SU-DHL-6 (cell line): ENCODE measurements around the gene EIF5.

Experiments
- EZH2phosphoT487 ChIP-seq: fragments of 200-600 bp; sonication (generic), shearing (Covaris generic); conservative IDR thresholded peaks from 2 replicates; pipeline ENCODE4 v1.6.1; 2018; ENCODE audit warnings: mild to moderate bottlenecking, antibody characterized with exemption, low read length, moderate library complexity, mixed read lengths
- TF ChIP-seq, protein P1 (sequence below): fragments of 200-600 bp; sonication (generic); IDR thresholded peaks from one replicate; pipeline ENCODE4 v1.5.1; 2017; ENCODE audit warnings: antibody characterized with exemption, mild to moderate bottlenecking, low read length, moderate library complexity; ENCODE audit not compliant: insufficient read depth, poor library complexity, severe bottlenecking

DNA sequence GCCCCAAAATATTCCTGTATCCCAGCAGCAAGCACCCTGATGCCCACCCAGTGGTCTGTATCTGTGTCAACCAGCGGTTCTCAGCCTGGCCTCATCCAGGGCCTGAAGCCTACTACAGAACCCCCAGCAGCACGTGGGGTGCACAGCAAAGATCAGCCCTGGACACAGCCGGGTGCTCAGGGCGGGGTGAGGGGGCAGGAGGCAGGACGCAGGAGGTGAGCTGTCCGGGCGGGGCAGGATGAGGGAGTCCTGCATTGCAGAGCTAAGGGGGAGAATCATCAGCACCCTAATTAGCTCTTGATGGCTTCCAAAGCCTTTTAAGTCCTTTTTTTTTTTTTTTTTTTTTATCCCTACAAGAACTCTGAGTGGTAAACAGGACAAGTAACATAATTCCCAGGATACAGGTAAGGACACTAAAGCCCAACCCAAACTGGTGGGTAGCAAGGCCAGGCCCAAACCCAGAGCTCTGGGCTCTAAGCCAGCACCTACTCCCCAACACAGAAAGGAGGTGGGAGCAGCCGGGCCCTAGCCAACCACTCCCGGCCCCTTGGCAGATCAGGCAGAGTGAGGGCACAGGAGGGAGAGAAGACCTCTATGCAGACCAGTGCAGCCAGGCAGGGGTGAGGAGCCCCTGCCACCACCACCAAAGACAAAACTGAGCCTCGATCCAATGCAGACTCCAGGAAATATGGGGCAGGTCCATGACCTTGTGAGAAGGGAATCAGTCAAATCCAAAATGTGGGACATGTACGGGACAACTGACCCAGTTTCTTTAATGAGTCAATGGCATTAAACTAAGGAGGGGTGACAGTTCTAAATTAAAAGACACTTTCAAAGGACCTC, 32.3 kb upstream of the EIF5 start:
- TF ChIP-seq, protein P1, sequence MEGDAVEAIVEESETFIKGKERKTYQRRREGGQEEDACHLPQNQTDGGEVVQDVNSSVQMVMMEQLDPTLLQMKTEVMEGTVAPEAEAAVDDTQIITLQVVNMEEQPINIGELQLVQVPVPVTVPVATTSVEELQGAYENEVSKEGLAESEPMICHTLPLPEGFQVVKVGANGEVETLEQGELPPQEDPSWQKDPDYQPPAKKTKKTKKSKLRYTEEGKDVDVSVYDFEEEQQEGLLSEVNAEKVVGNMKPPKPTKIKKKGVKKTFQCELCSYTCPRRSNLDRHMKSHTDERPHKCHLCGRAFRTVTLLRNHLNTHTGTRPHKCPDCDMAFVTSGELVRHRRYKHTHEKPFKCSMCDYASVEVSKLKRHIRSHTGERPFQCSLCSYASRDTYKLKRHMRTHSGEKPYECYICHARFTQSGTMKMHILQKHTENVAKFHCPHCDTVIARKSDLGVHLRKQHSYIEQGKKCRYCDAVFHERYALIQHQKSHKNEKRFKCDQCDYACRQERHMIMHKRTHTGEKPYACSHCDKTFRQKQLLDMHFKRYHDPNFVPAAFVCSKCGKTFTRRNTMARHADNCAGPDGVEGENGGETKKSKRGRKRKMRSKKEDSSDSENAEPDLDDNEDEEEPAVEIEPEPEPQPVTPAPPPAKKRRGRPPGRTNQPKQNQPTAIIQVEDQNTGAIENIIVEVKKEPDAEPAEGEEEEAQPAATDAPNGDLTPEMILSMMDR, result no peak
- no peak for TF ChIP-seq EZH2phosphoT487
